ENCODE data around the gene USP32.
"Not testable (repeated sequence)": the region's sequence is repeated elsewhere in the genome, so short reads cannot be mapped to it uniquely, and the experiment has no call there.

The USP32 gene, protein sequence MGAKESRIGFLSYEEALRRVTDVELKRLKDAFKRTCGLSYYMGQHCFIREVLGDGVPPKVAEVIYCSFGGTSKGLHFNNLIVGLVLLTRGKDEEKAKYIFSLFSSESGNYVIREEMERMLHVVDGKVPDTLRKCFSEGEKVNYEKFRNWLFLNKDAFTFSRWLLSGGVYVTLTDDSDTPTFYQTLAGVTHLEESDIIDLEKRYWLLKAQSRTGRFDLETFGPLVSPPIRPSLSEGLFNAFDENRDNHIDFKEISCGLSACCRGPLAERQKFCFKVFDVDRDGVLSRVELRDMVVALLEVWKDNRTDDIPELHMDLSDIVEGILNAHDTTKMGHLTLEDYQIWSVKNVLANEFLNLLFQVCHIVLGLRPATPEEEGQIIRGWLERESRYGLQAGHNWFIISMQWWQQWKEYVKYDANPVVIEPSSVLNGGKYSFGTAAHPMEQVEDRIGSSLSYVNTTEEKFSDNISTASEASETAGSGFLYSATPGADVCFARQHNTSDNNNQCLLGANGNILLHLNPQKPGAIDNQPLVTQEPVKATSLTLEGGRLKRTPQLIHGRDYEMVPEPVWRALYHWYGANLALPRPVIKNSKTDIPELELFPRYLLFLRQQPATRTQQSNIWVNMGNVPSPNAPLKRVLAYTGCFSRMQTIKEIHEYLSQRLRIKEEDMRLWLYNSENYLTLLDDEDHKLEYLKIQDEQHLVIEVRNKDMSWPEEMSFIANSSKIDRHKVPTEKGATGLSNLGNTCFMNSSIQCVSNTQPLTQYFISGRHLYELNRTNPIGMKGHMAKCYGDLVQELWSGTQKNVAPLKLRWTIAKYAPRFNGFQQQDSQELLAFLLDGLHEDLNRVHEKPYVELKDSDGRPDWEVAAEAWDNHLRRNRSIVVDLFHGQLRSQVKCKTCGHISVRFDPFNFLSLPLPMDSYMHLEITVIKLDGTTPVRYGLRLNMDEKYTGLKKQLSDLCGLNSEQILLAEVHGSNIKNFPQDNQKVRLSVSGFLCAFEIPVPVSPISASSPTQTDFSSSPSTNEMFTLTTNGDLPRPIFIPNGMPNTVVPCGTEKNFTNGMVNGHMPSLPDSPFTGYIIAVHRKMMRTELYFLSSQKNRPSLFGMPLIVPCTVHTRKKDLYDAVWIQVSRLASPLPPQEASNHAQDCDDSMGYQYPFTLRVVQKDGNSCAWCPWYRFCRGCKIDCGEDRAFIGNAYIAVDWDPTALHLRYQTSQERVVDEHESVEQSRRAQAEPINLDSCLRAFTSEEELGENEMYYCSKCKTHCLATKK (N-terminal part only)

DNA sequence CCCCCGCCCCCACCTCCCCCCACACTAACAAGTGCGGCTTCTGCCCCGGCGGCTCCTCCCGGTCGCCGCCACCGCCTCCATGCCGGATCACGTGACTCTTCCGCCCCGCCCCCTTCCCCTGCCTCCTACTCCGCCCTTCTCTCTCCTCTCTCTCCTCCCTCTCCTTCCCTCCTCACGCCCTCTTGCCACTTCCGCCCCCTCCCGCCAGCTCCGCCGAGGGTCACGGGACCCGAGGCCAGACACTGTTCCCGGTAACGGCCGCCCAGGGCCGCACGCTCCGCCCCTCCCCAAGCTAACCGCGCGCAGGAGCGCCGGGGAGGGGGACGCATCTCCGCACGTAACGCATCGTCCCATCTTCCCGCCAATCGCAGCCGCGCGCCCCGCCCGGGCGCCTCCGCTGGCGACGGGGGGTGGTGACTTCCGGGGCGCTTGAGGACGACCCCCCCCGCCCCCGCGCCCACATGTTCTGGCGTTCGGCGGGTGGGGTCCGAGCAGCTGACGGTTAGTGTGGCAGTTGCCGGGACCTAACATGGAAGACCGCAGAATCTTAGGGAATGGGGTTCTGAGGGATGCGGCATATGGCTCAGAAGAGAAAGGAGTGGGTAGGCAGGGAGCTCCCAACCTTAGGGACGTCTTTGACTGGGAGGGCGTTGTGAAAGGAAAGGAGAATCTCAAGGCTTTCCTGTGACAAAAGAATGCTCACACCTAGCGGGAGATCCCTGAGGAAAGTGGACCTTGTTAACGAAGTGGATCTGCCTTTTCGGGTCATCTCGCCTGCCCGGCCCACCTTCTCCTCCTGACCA is at the start of gene USP32:
USP32 (minus strand) TSS at position 92 of the 803 bp plus-strand sequence. CDS start 194 bp downstream, outside the sequence.
- peak; percentile 60 for DNase-seq (ENCODE audit: low read depth, low spot score)

DNA sequence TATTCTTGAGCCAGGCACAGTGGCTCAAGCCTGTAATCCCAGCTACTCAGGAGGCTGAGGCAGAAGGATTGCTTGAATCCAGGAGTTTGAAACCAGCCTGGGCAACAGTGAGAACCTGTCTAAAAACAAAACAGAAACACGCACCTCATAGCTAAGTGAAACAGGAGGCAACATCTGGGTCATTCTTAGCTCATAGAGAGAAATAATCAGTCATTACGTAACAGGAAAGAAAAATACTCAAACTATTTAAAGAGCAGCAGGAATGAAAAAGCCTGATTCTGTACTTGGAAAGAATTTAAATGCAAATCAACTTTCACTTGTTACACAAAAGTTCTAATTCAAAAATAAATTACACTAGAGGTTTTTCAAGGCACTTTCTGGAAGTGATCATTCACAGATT is 47.6 kb upstream of the USP32 start:
- no peak for DNase-seq (ENCODE audit: low read depth, low spot score)

DNA sequence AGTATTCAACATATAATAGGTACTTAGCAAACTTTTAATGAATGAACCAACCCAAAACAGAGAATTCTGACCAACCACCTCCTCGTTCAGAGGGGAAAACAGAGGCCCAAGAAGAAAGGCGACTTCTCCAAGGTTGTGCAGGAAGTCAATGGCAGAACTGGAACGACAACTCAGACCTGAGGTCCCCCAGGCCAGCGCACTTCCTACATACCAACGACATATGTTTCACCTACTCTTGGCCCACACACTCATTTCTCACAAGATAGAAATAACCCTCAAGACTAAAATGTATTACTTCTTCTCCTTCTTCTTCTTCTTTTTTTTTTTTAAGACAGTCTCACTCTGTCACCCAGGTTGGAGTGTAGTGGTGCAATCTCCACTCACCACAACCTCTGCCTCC is 44.7 kb upstream of the USP32 start:
- no peak for DNase-seq (ENCODE audit: low read depth, low spot score)

DNA sequence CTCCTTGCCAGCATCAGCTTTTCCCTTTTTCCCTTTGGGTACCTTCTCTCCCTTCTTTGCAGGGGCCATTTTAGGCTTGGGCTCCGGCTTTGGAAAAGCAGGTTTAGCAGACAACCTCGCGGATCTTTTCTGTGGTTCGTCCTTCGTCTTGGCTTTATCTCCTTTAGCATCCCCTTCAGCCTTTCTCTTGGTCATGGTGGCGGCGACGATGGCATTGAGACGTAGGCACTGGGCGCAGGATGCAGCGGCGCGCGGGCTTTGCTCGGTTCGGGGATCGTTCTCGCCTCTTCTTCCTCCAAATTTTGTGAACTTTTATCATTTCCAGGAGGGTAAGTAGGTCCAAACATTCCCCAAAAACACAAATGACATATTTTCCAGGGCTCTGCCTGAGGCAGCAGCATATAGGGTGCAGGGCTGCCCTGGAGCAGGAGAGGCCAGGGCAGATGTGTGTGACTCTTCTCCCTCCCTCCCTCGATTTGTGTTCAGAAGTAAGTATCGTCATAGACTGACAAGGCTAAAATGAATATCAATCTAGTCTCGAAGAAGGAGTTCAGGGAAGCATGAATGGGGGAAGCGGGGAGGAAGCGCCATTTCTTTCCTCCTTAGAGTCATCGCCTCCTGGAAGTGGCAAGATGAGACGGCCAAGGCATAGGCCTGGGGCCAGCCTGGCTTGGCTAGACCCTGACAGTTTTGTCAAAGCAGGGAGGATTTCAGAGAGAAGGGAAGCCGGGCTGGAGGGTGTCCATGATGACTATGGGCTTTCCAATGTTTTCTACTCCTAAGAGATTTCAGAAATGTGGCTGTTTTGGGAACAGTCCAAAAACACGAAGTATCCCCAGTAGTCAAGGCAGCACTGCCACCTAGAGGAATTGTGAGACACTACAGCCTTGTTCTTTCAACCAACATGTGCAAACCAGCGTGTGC is 43.6 kb upstream of the USP32 start:
- no peak for DNase-seq (ENCODE audit: low read depth, low spot score)

DNA sequence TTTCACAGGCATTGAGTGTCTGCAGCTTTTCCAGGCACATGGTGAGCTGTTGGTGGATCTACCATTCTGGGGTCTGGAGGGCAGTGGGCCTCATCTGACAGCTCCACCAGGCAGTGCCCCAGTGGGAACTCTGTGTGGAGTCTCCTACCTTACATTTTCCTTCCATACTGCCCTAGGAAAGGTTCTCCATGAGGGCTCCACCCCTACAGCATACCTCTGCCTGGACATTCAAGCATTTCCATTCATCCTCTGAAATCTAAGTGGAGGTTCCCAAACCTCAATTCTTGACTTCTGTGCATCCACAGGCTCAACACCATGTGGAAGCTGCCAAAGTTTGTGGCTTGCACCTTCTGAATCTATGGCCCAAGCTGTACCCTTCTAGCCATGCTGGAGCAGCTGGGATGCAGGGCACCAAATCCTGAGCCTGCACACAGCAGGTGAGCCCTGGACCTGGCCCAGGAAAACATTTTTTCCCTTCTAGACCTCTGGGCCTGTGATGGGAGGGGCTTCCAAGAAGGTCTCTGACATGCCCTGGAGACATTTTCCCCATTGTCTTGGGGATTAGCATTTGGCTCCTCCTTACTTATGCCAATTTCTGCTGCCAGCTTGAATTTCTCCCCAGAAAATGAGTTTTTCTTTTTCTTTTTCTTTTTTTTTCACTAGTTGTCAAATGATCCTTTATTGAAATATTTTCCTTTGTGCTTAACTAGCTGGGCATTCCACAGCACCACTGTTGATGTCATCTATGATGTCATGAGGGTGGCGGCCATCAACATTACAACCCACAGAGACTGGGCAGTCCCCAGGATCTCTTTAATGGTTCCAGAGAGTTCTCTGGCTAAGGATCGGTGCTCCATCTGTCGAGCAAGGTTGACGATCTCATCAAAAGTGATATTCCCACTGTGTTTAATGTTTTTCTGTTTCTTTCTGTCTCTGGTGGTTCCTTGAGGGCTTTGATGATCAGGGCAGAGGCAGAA is 41.4 kb upstream of the USP32 start:
- not testable (repeated sequence) for DNase-seq (ENCODE audit: low read depth, low spot score)

DNA sequence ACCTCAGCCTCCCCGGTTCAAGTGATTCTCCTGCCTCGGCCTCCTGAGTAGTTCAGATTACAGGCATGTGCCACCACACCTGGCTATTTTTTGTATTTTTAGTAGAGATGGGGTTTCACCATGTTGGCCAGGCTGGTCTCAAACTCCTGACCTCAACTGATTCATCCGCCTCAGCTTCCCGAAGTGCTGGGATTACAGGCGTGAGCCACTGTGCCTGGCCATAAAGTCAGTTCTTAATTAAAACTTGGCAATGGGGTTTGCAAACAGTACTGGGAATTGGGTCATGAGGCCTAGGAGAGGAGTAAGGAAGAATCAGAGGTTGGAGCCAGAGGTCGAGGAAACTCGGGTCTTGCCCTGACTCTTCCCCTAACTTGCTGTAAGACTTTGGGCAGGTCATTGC is 38.6 kb upstream of the USP32 start:
- not testable (repeated sequence) for DNase-seq (ENCODE audit: low read depth, low spot score)

DNA sequence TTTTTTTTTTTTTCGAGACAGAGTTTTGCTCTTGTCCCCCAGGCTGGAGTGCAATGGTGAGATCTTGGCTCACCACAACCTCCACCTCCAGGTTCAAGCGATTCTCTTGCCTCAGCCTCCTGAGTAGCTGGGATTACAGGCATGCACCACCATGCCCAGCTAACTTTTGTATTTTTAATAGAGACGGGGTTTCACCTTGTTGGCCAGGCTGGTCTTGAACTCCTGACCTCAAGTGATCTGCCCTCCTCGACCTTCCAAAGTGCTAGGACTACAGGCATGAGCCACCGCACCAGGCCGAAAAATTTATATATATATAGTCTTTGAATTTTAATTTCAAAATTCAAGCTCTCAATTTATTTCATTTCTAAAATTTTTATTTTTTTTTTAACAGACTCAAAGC is 36.6 kb upstream of the USP32 start:
- not testable (repeated sequence) for DNase-seq (ENCODE audit: low read depth, low spot score)

DNA sequence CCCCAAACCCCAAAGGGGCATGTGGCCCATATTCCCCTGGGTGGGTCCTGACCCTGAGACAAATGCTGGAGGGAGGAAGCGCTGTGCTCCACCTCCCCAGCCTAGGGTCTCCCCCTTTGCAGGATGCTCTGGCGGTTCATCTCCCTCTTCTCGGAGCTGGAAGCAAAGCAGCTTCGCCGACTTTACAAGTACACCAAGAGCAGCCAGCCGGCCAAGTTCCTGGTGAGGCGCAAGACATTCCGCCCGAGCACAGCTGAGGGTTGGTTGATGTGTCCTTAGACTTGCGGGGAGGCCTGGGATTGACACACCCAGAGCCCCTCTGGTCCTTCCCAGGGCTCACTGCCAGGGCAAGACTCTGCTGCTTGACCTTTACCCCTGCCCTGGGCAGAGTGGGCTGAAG is 34.7 kb upstream of the USP32 start:
- no peak for DNase-seq (ENCODE audit: low read depth, low spot score)

DNA sequence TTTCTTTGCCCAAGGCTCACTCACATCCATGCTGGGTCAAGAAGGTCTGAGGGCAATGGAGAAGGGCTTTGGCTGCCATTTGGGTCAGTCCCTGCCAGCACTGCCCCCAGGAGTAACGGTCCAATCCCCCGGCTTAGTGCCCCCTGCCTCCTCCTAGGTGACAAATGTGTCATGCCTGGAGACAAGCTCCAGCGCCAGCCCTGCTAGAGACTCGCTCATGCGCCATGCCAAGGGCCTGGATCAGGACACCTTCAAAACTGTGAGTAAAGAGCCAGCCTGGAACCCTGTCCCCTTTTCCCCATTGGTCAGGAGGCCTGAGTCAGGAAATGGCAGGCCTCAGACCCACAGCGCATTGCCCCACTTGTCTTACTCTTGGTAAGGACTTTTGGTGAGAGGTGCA is 33.7 kb upstream of the USP32 start:
- no peak for DNase-seq (ENCODE audit: low read depth, low spot score)

DNA sequence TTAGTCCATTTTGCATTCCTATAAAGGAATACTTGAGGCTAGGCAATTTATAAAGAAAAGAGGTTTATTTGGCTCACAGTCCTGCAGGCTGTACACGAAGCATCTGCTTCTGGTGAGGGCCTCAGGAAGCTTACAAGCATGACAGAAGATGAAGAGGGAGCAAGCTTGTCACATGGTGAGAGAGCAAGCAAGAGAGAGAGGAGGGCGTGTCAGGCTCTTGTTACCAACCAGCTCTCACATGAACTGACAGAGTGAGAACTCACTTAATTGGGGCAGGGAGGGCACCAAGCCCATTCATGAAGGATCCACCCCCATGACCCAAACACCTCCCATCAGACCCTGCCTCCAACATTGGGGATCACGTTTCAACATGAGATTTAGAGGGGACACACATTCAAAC is 31.9 kb upstream of the USP32 start:
- no peak for DNase-seq (ENCODE audit: low read depth, low spot score)

DNA sequence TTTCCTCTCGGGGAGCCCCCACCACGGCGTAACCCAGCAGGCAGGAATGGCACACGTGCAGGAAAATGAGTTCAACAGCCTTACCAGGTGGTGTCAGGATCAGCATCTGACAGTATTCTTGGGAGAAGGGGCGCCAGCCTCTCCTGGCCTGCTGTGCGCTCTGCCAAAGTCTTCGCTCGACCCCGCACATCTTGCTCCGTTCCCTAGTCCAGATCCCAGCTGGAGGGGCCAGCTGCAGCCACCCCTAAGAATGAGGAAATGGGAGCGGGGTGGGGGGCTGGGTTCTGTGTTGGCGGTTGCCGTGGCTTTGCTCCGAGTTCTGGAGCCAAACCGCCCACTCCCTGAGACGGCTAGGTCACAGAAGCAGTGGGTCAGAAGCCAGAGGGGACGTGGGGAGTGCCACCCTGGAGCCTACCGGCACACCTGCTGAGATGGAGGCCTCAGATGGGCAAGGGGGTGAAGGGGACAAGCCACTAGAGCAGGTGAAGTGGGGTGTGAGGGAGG is 30.3 kb upstream of the USP32 start, which contains the start of gene CHCT1:
CHCT1 (plus strand) TSS at position 328 of the 504 bp plus-strand sequence; CDS start at position 432, 104 bp downstream.
- DNase-seq (ENCODE audit: low read depth, low spot score) = no peak

DNA sequence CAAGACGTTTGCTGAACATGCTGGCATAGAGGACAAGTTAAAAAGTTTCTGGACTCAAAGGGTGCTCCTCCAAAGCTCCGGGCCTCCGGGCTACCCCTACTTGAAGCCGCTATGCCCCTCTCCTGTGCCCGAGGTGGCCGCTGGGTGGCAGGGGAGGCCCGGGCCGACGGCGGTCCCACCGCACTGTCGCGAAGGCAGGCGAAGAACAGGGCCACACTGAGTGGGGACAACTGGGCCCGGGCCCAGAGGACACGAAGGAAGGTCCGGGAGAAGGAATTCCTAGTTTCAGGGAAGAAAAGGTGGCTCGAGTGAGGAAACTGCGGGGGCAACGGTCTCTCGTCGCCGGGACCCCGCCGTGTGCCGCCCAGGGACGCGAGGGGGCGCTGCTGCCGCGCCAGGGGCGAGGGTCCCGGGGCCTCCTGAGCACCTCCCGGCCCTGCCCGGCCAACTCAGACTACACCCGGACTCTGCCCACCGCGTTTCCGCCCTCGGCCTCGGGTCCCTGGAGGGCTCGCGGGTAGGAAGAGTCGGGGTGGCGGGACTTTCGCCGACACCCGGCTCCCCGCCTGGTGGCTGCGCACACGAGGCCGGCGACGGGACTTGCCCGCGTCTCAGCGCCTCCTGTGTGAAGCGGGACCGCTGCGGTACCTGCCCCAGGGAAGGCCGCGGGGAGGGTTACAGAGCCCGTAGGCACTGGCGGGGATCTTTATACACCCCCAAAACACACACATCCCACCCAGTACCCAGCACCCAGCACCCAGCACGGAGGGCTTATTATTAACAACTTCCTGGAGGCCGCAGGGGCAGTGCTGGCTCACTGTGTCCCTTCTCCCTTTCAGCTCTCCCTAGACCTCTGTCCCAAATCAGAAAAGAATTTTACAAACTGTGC is 29.6 kb upstream of the USP32 start:
- DNase-seq (ENCODE audit: low read depth, low spot score) = no peak

DNA sequence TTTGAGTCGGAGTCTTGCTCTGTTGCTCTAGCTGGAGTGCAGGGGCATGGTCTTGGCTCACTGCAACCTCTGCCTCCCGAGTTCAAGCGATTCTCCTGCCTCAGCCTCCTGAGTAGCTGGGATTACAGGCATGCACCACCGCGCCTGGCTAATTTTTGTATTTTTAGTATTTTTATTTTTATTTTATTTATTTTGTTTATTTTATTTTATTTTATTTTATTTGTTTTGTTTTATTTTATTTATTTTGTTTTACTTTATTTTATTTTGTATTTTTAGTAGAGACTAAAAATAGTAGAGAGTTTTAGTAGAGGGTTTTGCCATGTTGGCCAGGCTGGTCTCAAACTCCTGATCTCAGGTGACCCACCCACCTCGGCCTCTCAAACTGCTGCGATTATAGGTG is 27.9 kb upstream of the USP32 start:
- not testable (repeated sequence) for DNase-seq (ENCODE audit: low read depth, low spot score)

DNA sequence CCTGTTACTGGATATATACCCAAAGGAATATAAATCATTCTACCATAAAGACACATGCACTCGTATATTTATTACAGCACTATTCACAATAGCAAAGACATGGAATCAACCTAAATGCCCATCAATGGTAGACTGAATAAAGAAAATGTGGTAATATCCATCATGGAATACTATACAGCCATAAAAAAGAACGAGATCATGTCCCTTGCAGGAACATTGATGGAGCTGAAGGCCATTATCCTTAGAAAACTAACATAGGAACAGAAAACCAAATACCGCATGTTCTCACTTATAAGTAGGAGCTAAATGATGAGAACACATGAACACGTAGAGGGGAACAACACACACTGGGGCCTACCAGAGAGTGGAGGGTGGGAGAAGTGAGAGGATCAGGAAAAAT is 27.1 kb upstream of the USP32 start:
- not testable (repeated sequence) for DNase-seq (ENCODE audit: low read depth, low spot score)

DNA sequence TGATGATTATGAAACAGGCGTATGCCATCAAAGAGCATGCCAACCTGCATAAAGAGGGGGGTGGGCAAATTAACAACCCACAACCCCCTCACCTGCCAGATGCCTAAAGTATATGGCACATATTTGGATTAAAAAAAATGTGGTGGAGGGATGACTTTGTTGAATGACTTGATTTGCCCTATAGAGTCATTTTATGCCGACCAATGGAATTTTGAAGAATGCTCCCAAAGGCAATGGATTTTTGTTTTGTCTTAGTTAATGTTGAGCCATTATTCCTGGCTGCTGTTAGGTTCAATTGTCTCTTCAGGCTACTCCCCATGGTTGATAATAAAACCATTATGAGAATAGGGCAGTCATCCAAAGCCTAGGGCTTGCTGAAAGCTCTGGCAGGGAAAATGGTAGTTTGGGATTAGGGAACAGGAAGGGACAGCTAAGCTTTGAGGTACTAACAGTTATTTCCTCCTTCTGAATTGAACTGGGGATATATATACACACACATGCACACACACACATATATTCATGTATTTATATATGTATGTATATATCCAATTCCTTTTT is 24.5 kb upstream of the USP32 start:
- DNase-seq (ENCODE audit: low read depth, low spot score) = no peak

DNA sequence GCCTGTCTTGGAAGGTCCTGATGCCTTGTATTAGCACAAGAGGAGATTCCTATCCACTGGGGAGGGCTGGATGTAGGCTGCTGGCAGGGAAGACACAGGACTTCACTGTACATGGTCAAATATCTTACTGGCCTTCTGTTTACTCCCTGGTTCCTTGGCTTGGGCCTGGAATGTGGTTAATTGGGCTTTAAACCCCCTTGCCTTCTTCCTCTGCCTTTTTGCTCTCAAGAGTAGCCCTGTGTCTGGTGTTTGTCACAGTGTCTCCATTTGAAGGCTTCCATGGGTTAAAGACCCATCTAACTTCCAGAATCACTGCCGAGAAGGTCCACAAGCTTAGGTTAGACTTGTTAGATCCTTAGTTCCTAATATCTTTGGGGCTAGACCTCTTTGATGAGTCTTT is 23.2 kb upstream of the USP32 start:
- DNase-seq (ENCODE audit: low read depth, low spot score) = no peak

DNA sequence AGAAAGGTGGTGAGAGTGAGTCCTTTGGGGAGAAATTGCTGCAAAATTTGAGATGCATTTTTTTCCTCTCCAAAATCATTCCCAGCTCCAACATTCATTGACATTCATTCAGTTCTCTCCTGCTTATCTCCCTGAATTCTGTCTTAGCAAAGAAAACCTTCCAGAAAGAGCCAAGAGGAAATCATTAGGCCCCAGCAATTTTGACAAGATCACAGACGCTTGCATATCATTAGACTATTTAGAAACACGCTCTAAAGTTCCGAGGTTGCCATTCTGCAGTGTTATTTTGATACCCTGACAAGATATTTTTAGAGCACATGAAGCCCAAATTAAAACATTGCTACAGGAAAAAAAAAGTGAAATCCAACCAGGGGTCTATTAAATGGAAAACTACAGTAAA is 20.8 kb upstream of the USP32 start:
- DNase-seq (ENCODE audit: low read depth, low spot score) = no peak

Data from iPS DF 19.7 (cell line).